GM19240 (cell line): ENCODE data around the gene EMILIN3.

Source experiments
- DNase-seq: peaks from one replicate; pipeline ENCODE4 v3.0.0; 2011; ENCODE audit warnings: low spot score; ENCODE audit not compliant: insufficient read length

The EMILIN3 gene

DNA sequence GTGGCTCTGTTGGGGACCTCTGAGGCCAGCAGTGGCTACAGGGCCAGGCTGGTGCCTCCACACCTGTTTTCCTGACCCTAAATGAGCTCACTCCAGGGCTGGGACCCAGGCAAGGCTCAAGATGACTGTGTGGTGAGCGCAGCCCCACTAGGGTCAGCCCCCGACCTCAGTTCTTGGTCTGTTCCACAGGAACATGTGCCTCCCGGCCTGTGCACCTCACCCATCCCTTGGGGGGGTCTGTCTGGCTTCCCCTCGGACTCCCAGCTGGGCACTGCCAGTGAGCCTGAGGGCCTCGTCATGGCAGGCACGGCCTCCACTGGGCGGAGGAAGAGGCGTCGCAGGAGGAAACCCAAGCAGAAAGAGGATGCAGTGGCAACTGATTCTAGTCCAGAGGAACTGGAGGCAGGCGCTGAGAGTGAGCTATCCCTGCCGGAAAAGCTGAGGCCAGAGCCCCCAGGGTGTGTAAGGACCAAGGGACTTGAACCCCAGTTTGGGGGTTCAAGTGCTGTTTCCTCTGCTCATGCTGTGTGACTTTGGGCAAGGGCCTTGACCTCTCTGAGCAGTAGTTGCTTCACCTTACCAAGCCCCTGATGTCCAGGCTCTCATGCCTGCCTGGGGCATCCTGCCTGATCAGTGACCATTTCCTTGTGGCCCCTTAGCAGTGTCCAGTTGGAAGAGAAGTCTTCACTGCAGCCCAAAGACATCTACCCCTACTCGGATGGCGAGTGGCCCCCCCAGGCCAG, 18.0 kb downstream of the EMILIN3 start:
- no peak for DNase-seq

DNA sequence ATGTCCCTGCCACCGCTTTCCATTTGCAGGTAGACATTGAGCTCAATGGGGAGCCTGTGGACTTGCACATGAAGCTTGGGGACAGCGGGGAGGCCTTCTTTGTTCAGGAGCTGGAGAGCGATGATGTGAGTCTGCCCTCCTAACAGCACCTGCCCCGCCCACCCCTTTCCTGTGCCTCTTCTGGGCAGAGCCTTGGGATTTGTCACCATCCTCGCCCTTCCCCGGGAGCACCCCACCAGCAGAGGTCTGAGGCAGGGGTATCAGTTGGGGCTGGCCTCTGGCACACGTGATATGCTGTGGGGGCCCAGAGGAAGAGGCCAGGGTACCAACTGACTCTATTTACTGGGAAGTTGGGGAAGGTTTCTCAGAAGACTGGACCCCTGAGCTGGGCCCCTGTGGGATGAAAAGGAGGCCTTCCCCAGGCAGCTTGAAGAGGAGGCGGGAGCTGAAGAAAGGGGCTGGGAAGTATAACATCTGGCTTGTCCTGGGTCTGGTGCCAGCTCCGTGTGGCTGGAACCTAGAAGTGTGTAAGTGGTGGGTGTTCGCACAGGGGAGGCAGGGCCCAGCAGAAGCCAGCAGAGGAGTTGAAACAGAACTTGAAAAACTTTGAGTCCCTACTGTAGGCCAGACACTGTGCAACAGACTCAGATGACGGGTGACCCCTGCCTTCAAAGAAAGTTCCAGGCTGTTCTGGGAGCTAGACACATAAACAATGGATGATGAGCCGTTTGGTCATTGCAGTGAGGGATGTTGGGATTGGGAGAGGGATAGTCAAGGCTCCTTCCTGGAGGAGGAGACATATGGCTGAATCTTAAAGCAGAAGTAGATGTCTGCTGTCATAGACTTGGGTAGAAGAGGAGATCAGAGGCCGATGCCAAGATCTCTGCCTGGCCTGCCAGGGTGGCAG, 18.8 kb downstream of the EMILIN3 start:
- DNase-seq, result no peak

GRCh38 chr20:41345729-41346067, 20.9 kb downstream of the EMILIN3 start:
- no peak for DNase-seq

GRCh38 chr20:41344938-41345728, 21.5 kb downstream of the EMILIN3 start:
- DNase-seq, result no peak

DNA sequence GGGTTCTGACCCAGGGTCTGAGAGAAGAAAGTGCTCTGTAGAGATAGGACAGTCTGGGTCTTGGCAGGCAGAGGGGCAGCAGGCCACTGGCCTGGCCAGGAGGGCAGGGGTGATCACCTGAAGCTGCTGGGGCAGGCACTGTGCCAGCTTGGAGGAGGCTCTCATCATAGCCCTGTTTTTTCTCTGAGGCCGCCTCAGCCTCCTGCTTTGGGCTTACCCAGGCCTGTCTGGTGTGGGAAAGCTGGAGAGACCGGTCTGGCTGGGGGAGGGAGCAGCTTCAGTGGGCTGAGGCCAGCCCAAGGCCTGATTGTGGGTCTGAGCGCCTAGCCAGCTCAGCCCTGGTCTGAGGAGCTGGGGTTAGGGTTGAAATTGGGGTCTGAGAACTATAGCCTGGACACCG, 22.1 kb downstream of the EMILIN3 start:
- DNase-seq, result no peak

- DNase-seq, result no peak
These were observed 23.8 kb downstream of the EMILIN3 start for GRCh38 chr20:41342474-41343464.

DNA sequence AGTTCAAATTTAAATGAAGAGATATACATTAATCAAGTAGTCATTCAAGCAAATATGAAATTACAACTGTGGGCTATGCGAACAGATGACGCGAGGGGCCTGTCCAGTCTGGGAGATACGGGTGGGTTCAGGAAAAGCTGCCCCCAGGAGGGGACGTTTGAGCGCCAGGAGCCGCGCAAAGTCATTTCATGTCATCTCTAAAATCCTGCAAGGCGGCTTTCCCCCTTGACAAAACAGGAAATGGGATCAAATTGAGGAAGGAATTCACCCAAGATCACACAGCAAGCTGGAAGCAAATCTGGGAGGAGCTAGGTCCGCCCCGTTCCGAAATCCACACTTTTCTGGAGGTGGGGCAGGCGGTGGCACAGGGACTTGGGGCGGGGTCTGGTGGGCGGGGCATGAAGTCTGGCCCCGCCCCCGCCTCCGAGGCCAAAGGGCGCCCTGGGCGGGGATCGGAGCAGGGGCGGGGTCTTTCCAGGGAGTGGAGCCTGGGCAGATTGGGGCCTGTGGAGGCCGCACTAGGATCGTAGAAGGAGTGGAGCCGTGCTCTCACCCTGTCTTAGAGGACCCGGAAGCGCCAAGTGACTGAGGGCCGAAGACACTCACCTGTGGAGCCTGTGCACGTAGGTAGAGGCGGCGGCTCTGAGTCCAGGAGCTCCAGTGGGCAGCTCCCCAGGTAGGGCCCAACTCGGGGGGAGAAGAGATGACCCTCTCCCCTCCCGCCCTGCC, 26.1 kb downstream of the EMILIN3 start, which contains the start of gene LPIN3:
Gene LPIN3 (plus strand): TSS at position 495 of the 729 bp plus-strand sequence. CDS start 4,983 bp downstream, outside the sequence.
- DNase-seq, result peak; percentile 46

- DNase-seq, result peak; percentile 72
These were observed 26.7 kb downstream of the EMILIN3 start for GRCh38 chr20:41339957-41340326.

DNA sequence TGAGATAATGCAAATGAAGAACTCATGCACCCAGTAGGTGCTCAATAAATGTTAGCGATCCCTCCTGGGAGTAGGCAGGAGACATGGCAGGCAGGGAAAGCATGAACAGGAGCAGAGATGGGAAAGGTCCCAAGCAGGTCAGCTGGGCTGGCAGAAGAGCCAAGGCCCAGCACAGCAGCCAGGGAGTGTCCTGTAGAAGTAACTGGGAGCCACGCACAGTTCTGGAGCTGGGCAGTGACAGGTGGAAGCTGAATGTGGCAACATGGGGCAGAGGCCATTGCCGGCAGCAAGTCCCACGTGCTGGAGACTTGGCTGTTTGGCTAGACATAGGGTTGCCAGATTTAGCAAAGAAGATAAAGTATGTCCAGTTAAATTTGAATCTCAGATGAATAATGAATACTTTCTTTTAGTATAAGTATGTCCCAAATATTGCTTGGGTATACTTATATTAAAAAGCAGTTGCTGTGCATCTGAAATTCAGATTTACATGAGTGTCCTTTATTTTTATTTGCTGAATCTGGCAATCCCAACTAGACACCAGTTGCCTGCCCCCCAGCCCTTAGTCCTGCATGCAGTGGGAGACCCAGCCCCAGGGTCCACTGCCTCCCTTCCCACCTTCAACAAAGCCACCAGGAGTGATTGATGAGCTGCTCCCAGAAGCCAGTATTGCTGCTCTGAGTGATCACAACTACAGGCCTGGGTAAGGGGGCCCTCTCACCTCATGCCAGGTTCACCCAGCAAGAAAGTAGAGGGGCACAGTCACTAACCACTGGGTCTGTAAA, 29.7 kb downstream of the EMILIN3 start:
- DNase-seq, result no peak

DNA sequence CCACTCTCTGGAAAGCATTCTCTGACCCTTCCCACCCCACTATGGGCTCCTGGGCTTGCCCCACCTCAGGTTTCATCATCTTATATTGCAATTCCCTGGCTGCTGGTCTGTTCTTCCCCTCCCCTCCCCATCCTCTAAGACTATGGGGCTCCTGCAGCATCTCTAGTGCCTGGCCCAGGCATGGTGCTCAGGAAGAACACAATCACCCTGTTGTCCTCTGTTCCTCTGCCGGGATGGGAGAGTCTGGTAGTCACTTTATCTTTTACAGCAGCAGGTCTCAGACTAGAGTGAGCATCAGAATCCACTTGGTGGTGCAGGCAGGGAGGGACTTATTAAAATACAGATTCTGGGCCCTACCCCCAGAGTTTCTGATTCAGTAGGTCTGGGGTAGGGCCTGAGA, 31.0 kb downstream of the EMILIN3 start:
- no peak for DNase-seq

DNA sequence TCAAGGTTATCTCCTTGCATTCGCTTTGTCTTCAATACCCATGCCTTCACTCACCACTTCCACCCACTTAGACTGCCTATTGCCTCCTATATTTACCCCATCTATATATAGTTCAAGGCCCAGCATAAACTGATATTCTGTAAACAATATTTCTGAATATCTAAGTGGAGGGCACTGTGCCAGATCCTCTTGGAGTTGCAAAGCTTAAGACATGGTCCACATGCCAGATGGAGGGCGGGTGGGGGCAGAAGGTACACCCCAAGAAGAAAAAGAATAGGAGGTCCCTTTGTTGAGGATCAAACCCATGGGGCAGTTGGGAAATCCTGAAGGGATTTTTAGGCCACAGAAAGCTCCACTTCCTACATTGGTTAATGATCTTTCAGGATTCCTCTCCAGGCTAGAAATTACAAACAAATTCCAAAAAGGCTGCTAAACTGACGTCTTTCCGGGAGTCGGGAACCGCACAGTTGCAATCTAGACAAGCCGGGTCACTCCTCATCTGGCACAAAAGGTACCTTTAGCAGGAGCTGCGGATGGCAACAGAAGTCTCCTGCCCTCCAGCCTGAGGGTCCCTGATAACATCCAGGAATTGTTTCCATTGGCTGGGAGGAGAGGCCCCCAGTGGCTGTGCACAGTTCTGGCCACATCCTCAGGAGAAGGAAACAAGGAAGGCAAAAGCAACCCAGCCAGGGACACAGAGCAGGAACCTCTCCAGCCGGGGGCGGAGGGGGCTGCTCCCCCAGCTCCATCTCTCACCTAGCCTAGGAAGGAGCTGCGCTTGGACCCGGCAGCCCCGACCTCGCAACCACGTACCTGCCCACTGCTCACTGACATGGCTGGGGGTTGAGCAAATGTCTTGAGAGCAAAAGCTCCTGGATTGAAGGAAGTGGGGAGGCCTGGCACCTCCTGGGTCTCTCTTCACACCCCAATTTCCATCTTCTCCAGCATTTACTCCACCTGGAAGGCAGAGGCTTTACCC, 31.9 kb downstream of the EMILIN3 start:
- no peak for DNase-seq

DNA sequence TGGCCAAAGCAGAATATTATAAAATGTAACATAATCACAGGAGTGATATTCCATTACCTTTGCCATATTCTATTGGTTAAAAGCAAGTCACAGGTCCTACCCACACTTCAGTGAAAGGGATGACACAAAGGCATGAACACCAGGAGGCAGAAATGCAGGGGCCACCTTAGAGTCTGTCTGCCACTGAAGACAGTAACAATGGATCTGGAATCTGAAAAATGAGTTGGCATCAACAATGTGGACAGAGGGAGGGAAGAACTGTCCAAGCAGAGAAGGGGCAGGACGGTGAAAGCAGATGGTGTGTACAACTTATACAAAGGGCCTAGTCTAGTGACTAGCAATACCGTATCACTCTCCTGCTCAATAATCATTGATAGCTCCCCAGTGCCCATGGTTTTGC, 32.6 kb downstream of the EMILIN3 start:
- no peak for DNase-seq

- no peak for DNase-seq
These were observed 34.9 kb downstream of the EMILIN3 start for GRCh38 chr20:41331731-41332130.

DNA sequence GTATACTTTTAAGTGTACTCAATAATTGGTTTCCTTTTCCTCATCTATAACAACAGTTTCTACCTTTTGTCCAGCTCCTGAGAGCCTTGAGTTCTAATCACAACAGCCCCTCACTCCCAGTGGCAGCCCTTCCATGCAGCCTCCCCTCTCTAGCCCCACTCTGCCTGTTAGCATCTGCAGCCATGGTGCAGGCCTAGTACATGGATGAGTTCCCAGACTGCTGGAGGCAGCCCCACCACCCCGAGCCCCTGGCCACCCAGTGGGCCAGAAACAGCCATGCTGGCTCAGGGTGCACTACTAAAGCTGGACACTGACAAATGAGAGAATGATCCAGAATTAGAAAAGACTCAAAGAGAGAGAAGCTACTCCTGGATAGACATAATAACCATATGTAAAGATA, 35.7 kb downstream of the EMILIN3 start:
- no peak for DNase-seq

DNA sequence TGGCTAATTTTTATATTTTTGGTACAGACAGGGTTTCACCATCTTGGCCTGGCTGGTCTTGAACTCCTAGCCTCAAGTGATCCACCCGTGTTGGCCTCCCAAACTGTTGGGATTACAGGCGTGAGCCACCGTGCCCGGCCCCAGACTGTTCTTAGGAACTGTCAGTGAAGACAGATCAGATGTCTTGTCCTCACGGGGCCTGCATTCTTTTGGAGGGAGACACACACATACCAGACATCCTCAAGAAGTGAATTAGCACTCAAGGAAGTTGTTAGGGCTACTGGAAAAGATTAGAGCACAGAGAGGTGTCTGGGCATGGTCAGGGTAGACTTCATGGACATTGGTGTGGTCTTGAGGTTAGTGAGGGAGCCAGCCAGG, 36.3 kb downstream of the EMILIN3 start:
- DNase-seq, result no peak

DNA sequence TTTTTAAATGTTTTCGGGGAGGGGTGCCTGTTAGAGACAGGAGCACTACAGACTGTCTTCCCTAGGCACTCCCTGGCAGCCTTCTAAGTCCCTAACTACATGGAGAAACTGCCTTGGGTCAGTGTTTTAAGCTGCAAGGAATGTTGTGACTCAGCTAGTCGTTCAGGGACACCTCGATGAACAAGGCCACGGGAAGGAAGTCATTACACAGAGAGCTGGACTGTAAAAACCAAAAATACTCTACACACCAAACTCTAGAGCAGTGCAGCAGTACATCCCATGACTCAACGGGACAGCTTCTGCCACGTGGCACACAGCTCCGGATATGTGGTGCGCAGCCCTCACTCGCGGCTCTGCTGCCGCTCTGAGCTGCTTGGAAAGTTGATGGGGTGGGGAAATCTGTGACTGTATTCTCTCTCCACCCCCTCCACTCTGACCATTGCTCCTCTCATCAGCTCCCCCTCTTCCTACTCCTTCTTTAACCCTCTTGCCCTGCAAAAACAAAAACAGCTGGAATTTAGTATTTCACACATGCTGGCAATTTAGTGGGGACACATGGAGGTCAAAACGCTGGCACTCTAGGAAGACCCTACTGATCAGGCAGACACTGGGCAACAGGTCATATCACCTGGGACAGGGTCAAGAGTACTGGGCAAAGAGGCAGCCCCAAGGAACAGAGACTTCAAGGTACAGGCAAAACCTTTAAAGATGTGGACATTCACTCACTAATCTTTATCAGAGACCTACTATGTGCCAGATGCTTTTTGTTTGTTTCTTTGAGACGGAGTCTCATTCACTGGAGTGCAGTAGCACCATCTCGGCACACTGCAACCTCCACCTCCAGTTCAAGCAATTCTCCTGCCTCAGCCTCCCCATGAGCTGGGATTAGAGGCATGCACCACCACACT, 36.9 kb downstream of the EMILIN3 start:
- DNase-seq, result no peak

DNA sequence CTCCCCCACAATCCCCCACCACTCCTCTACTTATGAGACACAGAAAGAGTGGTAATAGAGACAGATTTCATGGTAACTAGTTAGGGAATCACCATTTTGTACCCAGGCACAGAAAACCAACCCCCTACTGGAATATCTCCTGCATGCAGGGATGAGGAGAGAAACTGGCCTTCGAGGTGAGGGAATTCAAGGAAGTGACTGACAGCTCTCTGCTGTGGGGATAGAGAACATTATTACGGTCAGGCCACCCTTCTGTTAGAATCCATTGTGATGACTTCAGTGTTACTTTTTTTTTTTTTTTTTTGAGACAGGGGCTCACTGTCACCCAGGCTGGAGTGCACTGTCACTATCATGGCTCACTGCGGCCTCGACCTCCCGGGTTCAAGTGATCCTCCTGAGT, 39.4 kb downstream of the EMILIN3 start:
- DNase-seq, result no peak
